HG03108 (cell line): ENCODE results near the gene GPR89A.
"Not testable (repeated sequence)": the region's sequence is repeated elsewhere in the genome, so short reads cannot be mapped to it uniquely, and the experiment has no call there.

Source experiments
- ATAC-seq: cut with Tn5 transposase; IDR thresholded peaks from one replicate; pipeline ENCODE4 v1.9.1; 2021; ENCODE audit warnings: moderate library complexity; ENCODE audit not compliant: unreplicated experiment

The GPR89A gene

GRCh38 chr1:145684858-145685257, 77.1 kb downstream of the GPR89A start:
- ATAC-seq = not testable (repeated sequence)

GRCh38 chr1:145686078-145686477, 78.3 kb downstream of the GPR89A start:
- ATAC-seq = not testable (repeated sequence)

- no peak for ATAC-seq
Measured at GRCh38 chr1:145688328-145688727, 80.5 kb downstream of the GPR89A start.

- no peak for ATAC-seq
Measured at GRCh38 chr1:145688924-145689323, 81.1 kb downstream of the GPR89A start.

GRCh38 chr1:145689922-145690321, 82.1 kb downstream of the GPR89A start:
- ATAC-seq = no peak

- ATAC-seq = peak; percentile 92
Measured at GRCh38 chr1:145690587-145691558, 83.1 kb downstream of the GPR89A start.

GRCh38 chr1:145692785-145693443, 85.1 kb downstream of the GPR89A start:
- no peak for ATAC-seq

GRCh38 chr1:145695821-145696629, 88.2 kb downstream of the GPR89A start:
- no peak for ATAC-seq

GRCh38 chr1:145696630-145696960, 88.8 kb downstream of the GPR89A start:
- no peak for ATAC-seq

GRCh38 chr1:145701306-145701862, 93.6 kb downstream of the GPR89A start:
- no peak for ATAC-seq

GRCh38 chr1:145702052-145702451, 94.3 kb downstream of the GPR89A start:
- ATAC-seq = no peak

- no peak for ATAC-seq
Measured at GRCh38 chr1:145702826-145703225, 95.0 kb downstream of the GPR89A start.

- ATAC-seq = no peak
Measured at GRCh38 chr1:145705622-145706021, 97.8 kb downstream of the GPR89A start.

GRCh38 chr1:145706086-145706664, 98.4 kb downstream of the GPR89A start:
- no peak for ATAC-seq

GRCh38 chr1:145707183-145707867, 99.5 kb downstream of the GPR89A start, which contains the start of gene PDZK1:
PDZK1 (minus strand) TSS chr1:145707368; CDS start chr1:145688021, 19,347 bp downstream.
- ATAC-seq = no peak

GRCh38 chr1:145708063-145708462, 100.3 kb downstream of the GPR89A start:
- ATAC-seq = no peak

- ATAC-seq = no peak
Measured at GRCh38 chr1:145710291-145711027, 102.7 kb downstream of the GPR89A start.

GRCh38 chr1:145711213-145711651, 103.4 kb downstream of the GPR89A start:
- ATAC-seq = no peak

GRCh38 chr1:145714524-145715111, 106.8 kb downstream of the GPR89A start:
- ATAC-seq = no peak
